DOHH2 (cell line): Measurements from ENCODE around the gene PNMT.

ENCODE experiments used
- H3F3A ChIP-seq: fragments of 200-600 bp; sonication (generic), shearing (Covaris generic); 2 replicates; pipeline ENCODE4 v1.6.0; 2016; ENCODE audit warnings: antibody characterized with exemption, mild to moderate bottlenecking; ENCODE audit not compliant: control insufficient read depth, insufficient read depth
- H3K27ac ChIP-seq: fragments of 200-600 bp; sonication (generic); 2 replicates; pipeline ENCODE4 v1.5.1; 2014; ENCODE audit warnings: low read depth, mild to moderate bottlenecking, low read length, moderate library complexity
- H3K27me3 ChIP-seq: fragments of 200-600 bp; sonication (generic); 2 replicates; pipeline ENCODE4 v1.6.1; 2014; ENCODE audit warnings: mild to moderate bottlenecking, low read length, mixed read lengths; ENCODE audit not compliant: control insufficient read depth
- H3K36me3 ChIP-seq: fragments of 200-600 bp; sonication (generic); 2 replicates; pipeline ENCODE4 v1.6.1; 2014; ENCODE audit warnings: mild to moderate bottlenecking, low read length, moderate library complexity, mixed read lengths; ENCODE audit not compliant: control insufficient read depth
- H3K4me1 ChIP-seq: fragments of 200-600 bp; sonication (generic); 2 replicates; pipeline ENCODE4 v1.6.1; 2014; ENCODE audit warnings: mild to moderate bottlenecking, low read length, mixed read lengths; ENCODE audit not compliant: control insufficient read depth
- H3K4me2 ChIP-seq: fragments of 200-600 bp; sonication (generic); 2 replicates; pipeline ENCODE4 v1.6.0; 2014; ENCODE audit warnings: mild to moderate bottlenecking, low read length, moderate library complexity
- H3K4me3 ChIP-seq: fragments of 200-600 bp; sonication (generic); 2 replicates; pipeline ENCODE4 v1.5.1; 2014; ENCODE audit warnings: mild to moderate bottlenecking, low read length, mixed read lengths
- H3K79me2 ChIP-seq: fragments of 200-600 bp; sonication (generic); 2 replicates; pipeline ENCODE4 v1.6.1; 2014; ENCODE audit warnings: mild to moderate bottlenecking, low read length, mixed read lengths; ENCODE audit not compliant: control insufficient read depth
- H3K9me2 ChIP-seq: fragments of 200-600 bp; sonication (generic); replicated peaks from 2 replicates; pipeline ENCODE4 v1.6.1; 2014; ENCODE audit warnings: mild to moderate bottlenecking, low read length, mixed read lengths; ENCODE audit not compliant: control insufficient read depth
- H3K9me3 ChIP-seq: fragments of 200-600 bp; sonication (generic); 2 replicates; pipeline ENCODE4 v1.6.1; 2014; ENCODE audit warnings: antibody characterized with exemption, low read length, mixed read lengths; ENCODE audit not compliant: control insufficient read depth, insufficient read depth
- H4K20me1 ChIP-seq: fragments of 200-600 bp; sonication (generic); 2 replicates; pipeline ENCODE4 v1.6.0; 2014; ENCODE audit warnings: low read depth, mild to moderate bottlenecking, antibody characterized with exemption, low read length, moderate library complexity; ENCODE audit not compliant: control insufficient read depth, insufficient read depth
- CTCF ChIP-seq: fragments of 200-600 bp; sonication (generic); IDR thresholded peaks from one replicate; pipeline ENCODE4 v1.5.1; 2014; ENCODE audit warnings: antibody characterized with exemption, mild to moderate bottlenecking, low read depth, low read length; ENCODE audit not compliant: poor library complexity, severe bottlenecking
- EZH2phosphoT487 ChIP-seq: fragments of 200-600 bp; sonication (generic); IDR thresholded peaks from 2 replicates; pipeline ENCODE4 v1.6.1; 2017; ENCODE audit warnings: borderline replicate concordance, mild to moderate bottlenecking, antibody characterized with exemption, low read length, moderate library complexity, mixed read lengths

The PNMT gene

GRCh38 chr17:39627047-39627711 is 41.1 kb upstream of the PNMT start:
- Histone ChIP-seq H3K27ac (no peak overlapping the region), H3K27me3 (peaks cover 19% of the 10 kb centered on the region), H4K20me1 (no peaks in the 10 kb centered on the region), H3K4me1 (peaks cover 18% of the 10 kb centered on the region), H3K4me3 (no peak overlapping the region), H3K9me3 (no peaks in the 10 kb centered on the region), H3K9me2 (no peaks in the 10 kb centered on the region), H3K79me2 (no peaks in the 10 kb centered on the region), H3F3A (no peaks in the 10 kb centered on the region), H3K4me2 (no peak overlapping the region), H3K36me3 (no peaks in the 10 kb centered on the region)
- TF ChIP-seq EZH2phosphoT487 (no peak), CTCF (no peak)

- H4K20me1 ChIP-seq = no peaks in the 10 kb centered on the region
- H3K4me2 ChIP-seq = no peak overlapping the region
- H3K27ac ChIP-seq = no peak overlapping the region
- no peak overlapping the region for H3K4me3 ChIP-seq
- peaks cover 19% of the 10 kb centered on the region for H3K27me3 ChIP-seq
- no peaks in the 10 kb centered on the region for H3F3A ChIP-seq
- H3K36me3 ChIP-seq = no peaks in the 10 kb centered on the region
- TF ChIP-seq EZH2phosphoT487 (no peak), CTCF (no peak)
- no peaks in the 10 kb centered on the region for H3K9me3 ChIP-seq
- H3K4me1 ChIP-seq = peaks cover 11% of the 10 kb centered on the region
- H3K79me2 ChIP-seq = no peaks in the 10 kb centered on the region
- H3K9me2 ChIP-seq = no peaks in the 10 kb centered on the region
These were observed 40.3 kb upstream of the PNMT start for GRCh38 chr17:39627712-39628516.

GRCh38 chr17:39628655-39629493 is 39.4 kb upstream of the PNMT start:
- TF ChIP-seq CTCF (no peak), EZH2phosphoT487 (no peak)
- Histone ChIP-seq H3K9me2 (no peaks in the 10 kb centered on the region), H3K36me3 (no peaks in the 10 kb centered on the region), H3K4me1 (peaks cover 1% of the 10 kb centered on the region), H4K20me1 (no peaks in the 10 kb centered on the region), H3K27me3 (peaks cover 19% of the 10 kb centered on the region), H3K4me3 (no peak overlapping the region), H3K27ac (no peak overlapping the region), H3F3A (no peaks in the 10 kb centered on the region), H3K9me3 (no peaks in the 10 kb centered on the region), H3K4me2 (no peak overlapping the region), H3K79me2 (no peaks in the 10 kb centered on the region)
